Mucosa of descending colon (tissue), 3 donors: ENCODE measurements around the gene CNR2. TPM values are rescaled to one million over a fixed set of nuclear protein-coding genes. Genes with fewer than 3 reads are reported as not detected.
"Not testable (repeated sequence)": the region's sequence is repeated elsewhere in the genome, so short reads cannot be mapped to it uniquely, and the experiment has no call there.

Source experiments
- ATAC-seq: fragments of 200-7000 bp; cut with Tn5 transposase; one replicate; pipeline ENCODE4 v1.9.1; 2020; ENCODE audit warnings: mild to moderate bottlenecking, moderate library complexity
- DNase-seq, 3 donors: peaks; one replicate each; pipeline ENCODE4 v3.0.0-alpha.2; 2020
- H3K36me3 ChIP-seq: fragments of 200-600 bp; one replicate; pipeline ENCODE4 v1.8.0; 2021; ENCODE audit warnings: low read depth, mild to moderate bottlenecking
- H3K4me1 ChIP-seq: fragments of 200-600 bp; one replicate; pipeline ENCODE4 v1.8.0; 2021; ENCODE audit warnings: low read depth, mild to moderate bottlenecking
- H3K4me3 ChIP-seq: fragments of 200-600 bp; one replicate; pipeline ENCODE4 v1.8.0; 2021; ENCODE audit warnings: mild to moderate bottlenecking
- H3K9me3 ChIP-seq: fragments of 200-600 bp; one replicate; pipeline ENCODE4 v1.8.0; 2021; ENCODE audit warnings: mild to moderate bottlenecking
- CTCF ChIP-seq: fragments of 200-600 bp; IDR thresholded peaks from one replicate; pipeline ENCODE4 v1.8.0; 2022; ENCODE audit warnings: antibody characterized with exemption, mild to moderate bottlenecking
- intact Hi-C, 2 donors: fragments of 100-400 bp; cut with DNase I in 1 of 2; cut with micrococcal nuclease in 1 of 2; formaldehyde crosslinking; loops; one replicate each; pipeline versions ENCODE4 v1.11.0 to v1.11.1; 2022; cut with DNase I, micrococcal nuclease
- total RNA-seq, 3 donors: library from RNA; stranded (reverse); fragmentation: NEBNext Ultra II Directional in 2 of 3; extraction: Animal tissue kit (Norgen Biotek cat#: 25700) in 2 of 3; gene quantifications; one replicate each; pipeline versions ENCODE4 v1.2.1 to v1.2.4, GENCODE V29; 2021 to 2023
- donor health status: DM: no; HTN: no; CAD: no; lungs with moderate emphysema.
- donor health status: DM: no; HTN: no; CAD: no.
- donor health status: DM: no; HTN: yes; CAD: no.

CNR2 gene
- total RNA-seq, 3 donors from 2014 or later: 0.06 to 0.19 (median 0.17) TPM

DNA sequence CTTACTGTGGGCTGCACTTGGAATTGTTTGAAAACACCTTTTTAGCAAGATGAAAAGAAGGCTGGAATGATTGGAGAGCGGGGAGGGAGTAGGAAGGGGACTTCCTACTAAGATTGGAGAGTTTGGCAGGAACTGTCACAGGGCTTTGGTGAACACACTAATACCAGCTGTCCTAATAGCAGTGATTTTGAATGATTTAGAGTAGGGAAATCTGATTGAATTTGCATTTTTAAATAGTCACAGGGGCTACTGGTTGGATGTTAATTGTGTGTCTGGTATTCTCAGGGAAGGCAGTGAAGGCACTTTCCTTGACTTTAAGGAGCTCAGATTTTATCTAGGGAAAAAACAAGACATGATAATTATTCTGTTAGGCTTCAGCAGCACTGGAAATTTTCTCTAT, 85.4 kb downstream of the CNR2 start:
- H3K4me3 ChIP-seq: no peak overlapping the region
- no peak for DNase-seq
- H3K36me3 ChIP-seq: no peaks in the 10 kb centered on the region
- no peak for TF ChIP-seq CTCF
- no peak for ATAC-seq
- no peaks in the 10 kb centered on the region for H3K9me3 ChIP-seq
- peaks cover 5% of the 10 kb centered on the region for H3K4me1 ChIP-seq
- intact Hi-C loops: no loop called here

DNA sequence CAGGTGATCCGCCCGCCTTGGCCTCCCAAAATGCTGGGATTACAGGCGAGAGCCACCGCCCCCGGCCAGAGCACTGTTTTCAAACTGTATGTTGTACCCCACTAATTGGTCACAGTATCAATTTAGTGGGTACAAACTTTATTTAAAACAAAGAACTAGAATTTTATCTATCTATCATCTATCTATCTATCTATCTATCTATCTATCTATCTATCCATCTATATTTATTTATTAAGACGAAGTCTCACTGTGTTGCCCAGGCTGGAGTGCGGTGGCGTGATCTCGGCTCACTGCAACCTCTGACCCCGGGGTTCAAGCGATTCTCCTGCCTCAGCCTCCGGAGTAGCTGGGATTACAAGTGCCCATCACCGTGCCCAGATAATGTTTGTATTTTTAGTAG, 86.6 kb downstream of the CNR2 start:
- ATAC-seq, H3K4me3 ChIP-seq, DNase-seq, intact Hi-C loops, H3K36me3 ChIP-seq, H3K9me3 ChIP-seq, H3K4me1 ChIP-seq: not testable (repeated sequence)

DNA sequence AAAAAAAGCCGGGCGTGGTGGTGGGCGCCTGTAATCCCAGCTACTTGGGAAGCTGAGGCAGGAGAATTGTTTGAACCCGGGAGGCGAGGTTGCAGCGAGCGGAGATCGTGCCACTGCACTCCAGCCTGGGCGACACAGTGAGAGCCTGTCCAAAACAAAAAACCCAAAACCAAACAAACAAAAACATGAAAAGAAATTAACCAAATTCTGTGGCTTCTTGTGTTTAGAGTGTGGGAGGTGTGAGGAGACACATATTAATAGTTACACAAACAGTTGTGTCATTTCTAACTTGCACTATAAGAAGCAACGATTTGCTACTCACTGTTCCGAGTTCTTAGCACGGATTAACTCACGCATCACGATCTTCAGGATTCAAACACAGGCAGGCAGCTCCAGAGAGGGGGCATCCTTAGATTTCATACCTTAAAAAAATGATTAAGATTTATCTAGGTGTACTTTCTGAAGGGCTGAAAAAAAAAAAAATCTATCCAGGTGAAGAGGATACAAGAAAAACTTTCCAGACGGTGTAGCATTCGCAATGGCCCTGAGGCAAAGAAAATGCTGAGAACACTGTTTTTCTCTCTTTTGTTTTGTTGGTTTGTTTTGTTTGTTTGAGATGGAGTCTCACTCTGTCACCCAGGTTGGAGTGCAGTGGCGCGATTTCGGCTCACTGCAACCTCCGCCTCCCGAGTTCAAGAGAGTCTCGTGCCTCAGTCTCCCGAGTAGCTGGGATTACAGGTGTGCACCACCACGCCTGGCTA, 87.2 kb downstream of the CNR2 start:
- H3K4me1 ChIP-seq: peaks cover 5% of the 10 kb centered on the region
- DNase-seq (peak in 1 of 3 donors; percentile 44), ATAC-seq (no peak)
- no peaks in the 10 kb centered on the region for H3K9me3 ChIP-seq
- H3K4me3 ChIP-seq: no peak overlapping the region
- no peak for TF ChIP-seq CTCF
- H3K36me3 ChIP-seq: no peaks in the 10 kb centered on the region
- intact Hi-C loops: no loop called here

- Histone ChIP-seq H3K36me3 (no peaks in the 10 kb centered on the region), H3K4me1 (peaks cover 5% of the 10 kb centered on the region), H3K9me3 (no peaks in the 10 kb centered on the region), H3K4me3 (peak within 1 kb of the TSS; percentile 58)
- ATAC-seq (peak; percentile 100), DNase-seq (peak; percentile 94 to 95 (median 94))
- TF ChIP-seq CTCF: no peak
- intact Hi-C loops: no loop called here
Measured at GRCh38 chr1:23825076-23825761, 87.9 kb downstream of the CNR2 start, which contains the start of gene HMGCL. HMGCL (minus strand) TSS chr1:23825429; CDS start chr1:23825415, 14 bp downstream.

DNA sequence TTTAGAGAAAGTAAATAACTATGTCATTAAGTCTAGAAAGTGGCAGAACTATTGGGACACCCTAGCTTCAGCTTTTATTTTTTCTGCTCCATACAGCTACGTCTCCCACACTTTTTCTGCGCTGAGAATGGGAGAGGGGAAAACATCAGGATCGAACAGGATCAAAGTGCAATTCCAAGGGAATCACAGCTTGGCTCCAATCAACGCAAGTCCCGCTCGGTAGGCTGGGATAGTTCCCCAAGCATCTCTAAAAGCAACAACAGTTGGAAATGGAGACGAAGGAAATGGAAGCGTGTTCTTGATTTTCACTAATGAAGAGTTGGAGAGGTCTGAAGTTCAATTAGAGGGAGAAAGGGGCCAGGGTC, 88.5 kb downstream of the CNR2 start:
- intact Hi-C loops: no loop called here
- no peaks in the 10 kb centered on the region for H3K9me3 ChIP-seq
- H3K4me1 ChIP-seq: peaks cover 5% of the 10 kb centered on the region
- no peak for TF ChIP-seq CTCF
- H3K36me3 ChIP-seq: no peaks in the 10 kb centered on the region
- peak overlapping the region; percentile 58 for H3K4me3 ChIP-seq
- ATAC-seq (peak; percentile 31), DNase-seq (no peak)

GRCh38 chr1:23823767-23824166, 89.4 kb downstream of the CNR2 start:
- no peak for TF ChIP-seq CTCF
- intact Hi-C loops: no loop called here
- no peak overlapping the region for H3K4me3 ChIP-seq
- DNase-seq (no peak), ATAC-seq (no peak)
- H3K9me3 ChIP-seq: no peaks in the 10 kb centered on the region
- H3K4me1 ChIP-seq: peaks cover 5% of the 10 kb centered on the region
- no peaks in the 10 kb centered on the region for H3K36me3 ChIP-seq
